OCI-LY7 (cell line): ENCODE results near the gene RPL38.

Experiments used
- CTCF ChIP-seq: fragments of 200-600 bp; sonication (generic); conservative IDR thresholded peaks from 2 replicates; pipeline ENCODE4 v1.5.1; 2014; ENCODE audit warnings: mild to moderate bottlenecking, antibody characterized with exemption, low read length, moderate library complexity, mixed read lengths
- EZH2phosphoT487 ChIP-seq: fragments of 200-600 bp; sonication (generic); IDR thresholded peaks from 2 replicates; pipeline ENCODE4 v1.6.1; 2018; ENCODE audit warnings: low read depth, borderline replicate concordance, mild to moderate bottlenecking, mixed run types, antibody characterized with exemption, low read length, moderate library complexity, mixed read lengths

DNA sequence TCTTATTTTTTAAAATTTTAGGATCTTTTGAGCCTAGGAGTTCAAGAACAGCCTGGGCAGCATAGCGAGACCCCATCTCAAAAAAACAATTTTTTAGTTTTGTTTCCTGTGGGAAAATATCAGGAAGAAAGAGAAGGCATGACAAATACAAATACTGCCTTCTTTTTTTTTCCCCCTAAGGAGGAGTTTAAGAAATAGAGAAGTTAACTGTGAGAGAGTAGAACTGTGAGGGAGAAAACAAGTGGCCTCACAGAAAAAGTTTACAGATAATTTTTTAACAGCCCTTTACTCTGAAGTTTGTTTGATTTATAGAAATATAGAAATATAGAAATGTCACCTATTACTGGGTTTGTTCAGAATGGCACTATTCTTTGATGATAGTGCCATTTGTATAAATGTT is 31.0 kb downstream of the RPL38 start:
- TF ChIP-seq CTCF (no peak), EZH2phosphoT487 (no peak)
